Measurements from ENCODE around the gene CPED1. TPM values are rescaled to one million over a fixed set of nuclear protein-coding genes. Genes with fewer than 3 reads are reported as not detected.

The CPED1 gene
- total and polyA plus RNA-seq, 4 experiments from 2014 or later, result 0.32 TPM; not detected in 3

GRCh38 chr7:121020249-121020988 is 31.9 kb downstream of the CPED1 start:
- Histone ChIP-seq H3K27ac (ENCODE audit: low read depth, low read length) (no peak overlapping the region), H3K9me3 (ENCODE audit: control insufficient read depth in 1 of 2, low read length in 2 of 2) (no peaks in the 10 kb centered on the region), H3K4me1 (ENCODE audit: insufficient read depth, low read length) (no peaks in the 10 kb centered on the region), H3K4me3 (ENCODE audit: low read length in 2 of 2) (no peak overlapping the region), H3K27me3 (ENCODE audit: insufficient read depth, low read length) (no peaks in the 10 kb centered on the region), H3K36me3 (ENCODE audit: insufficient read depth, low read length) (no peaks in the 10 kb centered on the region)
- H3K27me3 Mint-ChIP-seq, result peaks cover 0 to 4% of the 10 kb centered on the region in 2 donors
- DNase-seq, result no peak
- no peaks in the 10 kb centered on the region for H3K36me3 Mint-ChIP-seq
- no peak overlapping the region for H3K4me3 Mint-ChIP-seq
- H3K9me3 Mint-ChIP-seq, result no peaks in the 10 kb centered on the region
- no peaks in the 10 kb centered on the region for H3K4me1 Mint-ChIP-seq
- H3K27ac Mint-ChIP-seq, result no peak overlapping the region
- ChIA-PET POLR2A (ENCODE audit: partially characterized antibody) (no interaction called here), CTCF (ENCODE audit: partially characterized antibody) (no interaction called here)
- intact Hi-C loops (cut with micrococcal nuclease), result no loop called here

GRCh38 chr7:121020989-121021969 is 32.8 kb downstream of the CPED1 start:
- H3K27me3 ChIP-seq (ENCODE audit: insufficient read depth, low read length), result no peaks in the 10 kb centered on the region
- no peak overlapping the region for H3K27ac ChIP-seq (ENCODE audit: low read depth, low read length)
- H3K9me3 ChIP-seq (ENCODE audit: control insufficient read depth in 1 of 2, low read length in 2 of 2), result no peaks in the 10 kb centered on the region
- H3K4me1 ChIP-seq (ENCODE audit: insufficient read depth, low read length), result no peaks in the 10 kb centered on the region
- ChIA-PET CTCF (ENCODE audit: partially characterized antibody) (no interaction called here), POLR2A (ENCODE audit: partially characterized antibody) (no interaction called here)
- no peak overlapping the region for H3K4me3 Mint-ChIP-seq
- H3K27ac Mint-ChIP-seq, result no peak overlapping the region
- DNase-seq, result no peak
- H3K27me3 Mint-ChIP-seq, result peaks cover 9% of the 10 kb centered on the region in 2 donors
- no peaks in the 10 kb centered on the region for H3K36me3 Mint-ChIP-seq
- no peaks in the 10 kb centered on the region for H3K9me3 Mint-ChIP-seq
- H3K4me3 ChIP-seq (ENCODE audit: low read length in 2 of 2), result no peak overlapping the region
- H3K4me1 Mint-ChIP-seq, result no peaks in the 10 kb centered on the region
- intact Hi-C loops (cut with micrococcal nuclease), result no loop called here
- H3K36me3 ChIP-seq (ENCODE audit: insufficient read depth, low read length), result no peaks in the 10 kb centered on the region

- Histone ChIP-seq H3K27me3 (ENCODE audit: insufficient read depth, low read length) (no peaks in the 10 kb centered on the region), H3K4me1 (ENCODE audit: insufficient read depth, low read length) (no peaks in the 10 kb centered on the region), H3K36me3 (ENCODE audit: insufficient read depth, low read length) (no peaks in the 10 kb centered on the region), H3K4me3 (ENCODE audit: low read length in 2 of 2) (no peak overlapping the region), H3K9me3 (ENCODE audit: control insufficient read depth in 1 of 2, low read length in 2 of 2) (no peaks in the 10 kb centered on the region), H3K27ac (ENCODE audit: low read depth, low read length) (no peak overlapping the region)
- Mint-ChIP-seq H3K27ac (no peak overlapping the region), H3K9me3 (no peaks in the 10 kb centered on the region), H3K27me3 (peaks cover 6 to 10% of the 10 kb centered on the region in 2 donors), H3K4me1 (no peaks in the 10 kb centered on the region), H3K36me3 (no peaks in the 10 kb centered on the region), H3K4me3 (no peak overlapping the region)
- CTCF ChIA-PET (ENCODE audit: partially characterized antibody), result no interaction called here
- DNase-seq, result no peak
- intact Hi-C loops (cut with micrococcal nuclease), result no loop called here
- POLR2A ChIA-PET (ENCODE audit: partially characterized antibody), result no interaction called here
These were observed 34.7 kb downstream of the CPED1 start for GRCh38 chr7:121023194-121023593.

- H3K4me1 ChIP-seq (ENCODE audit: insufficient read depth, low read length), result no peaks in the 10 kb centered on the region
- intact Hi-C loops (cut with micrococcal nuclease), result no loop called here
- no peaks in the 10 kb centered on the region for H3K36me3 ChIP-seq (ENCODE audit: insufficient read depth, low read length)
- no peak overlapping the region for H3K4me3 ChIP-seq (ENCODE audit: low read length in 2 of 2)
- no peak overlapping the region for H3K27ac ChIP-seq (ENCODE audit: low read depth, low read length)
- CTCF ChIA-PET (ENCODE audit: partially characterized antibody), result interaction anchor here (1.2 kb wide), 1 partner anchor 11 kb away, joined by 3 read pairs; no protein-coding TSS in a partner anchor
- POLR2A ChIA-PET (ENCODE audit: partially characterized antibody), result no interaction called here
- H3K27ac Mint-ChIP-seq, result no peak overlapping the region
- H3K9me3 Mint-ChIP-seq, result no peaks in the 10 kb centered on the region
- H3K27me3 ChIP-seq (ENCODE audit: insufficient read depth, low read length), result no peaks in the 10 kb centered on the region
- peaks cover 8 to 10% of the 10 kb centered on the region in 2 donors for H3K27me3 Mint-ChIP-seq
- no peaks in the 10 kb centered on the region for H3K4me1 Mint-ChIP-seq
- H3K4me3 Mint-ChIP-seq, result no peak overlapping the region
- H3K36me3 Mint-ChIP-seq, result no peaks in the 10 kb centered on the region
- no peaks in the 10 kb centered on the region for H3K9me3 ChIP-seq (ENCODE audit: control insufficient read depth in 1 of 2, low read length in 2 of 2)
- DNase-seq, result no peak
These were observed 35.4 kb downstream of the CPED1 start for GRCh38 chr7:121023683-121024511.

DNA sequence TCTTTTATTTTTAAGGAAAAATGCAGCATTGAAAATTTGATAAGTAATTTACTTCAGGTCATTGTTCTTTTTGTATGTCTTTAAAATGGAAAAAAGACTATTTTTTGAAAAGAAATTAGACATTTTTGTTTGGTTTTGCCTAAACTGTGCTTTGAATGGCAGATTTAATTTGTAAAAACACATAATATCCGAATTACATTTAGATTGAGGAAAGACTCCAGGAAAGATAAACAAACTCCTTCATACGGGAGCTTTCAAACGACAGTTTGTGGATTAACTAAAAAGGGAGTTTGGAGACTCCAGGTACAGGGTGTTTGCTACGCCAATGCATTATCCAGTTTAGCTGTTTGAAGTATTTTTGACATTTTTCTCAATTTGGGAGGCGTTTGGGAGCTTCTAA is 36.1 kb downstream of the CPED1 start:
- Histone ChIP-seq H3K4me1 (ENCODE audit: insufficient read depth, low read length) (no peaks in the 10 kb centered on the region), H3K36me3 (ENCODE audit: insufficient read depth, low read length) (no peaks in the 10 kb centered on the region), H3K27me3 (ENCODE audit: insufficient read depth, low read length) (no peaks in the 10 kb centered on the region), H3K9me3 (ENCODE audit: control insufficient read depth in 1 of 2, low read length in 2 of 2) (no peaks in the 10 kb centered on the region), H3K27ac (ENCODE audit: low read depth, low read length) (no peak overlapping the region), H3K4me3 (ENCODE audit: low read length in 2 of 2) (no peak overlapping the region)
- H3K9me3 Mint-ChIP-seq, result no peaks in the 10 kb centered on the region
- no peaks in the 10 kb centered on the region for H3K36me3 Mint-ChIP-seq
- intact Hi-C loops (cut with micrococcal nuclease), result no loop called here
- H3K4me3 Mint-ChIP-seq, result no peak overlapping the region
- H3K27ac Mint-ChIP-seq, result no peak overlapping the region
- no peaks in the 10 kb centered on the region for H3K4me1 Mint-ChIP-seq
- ChIA-PET CTCF (ENCODE audit: partially characterized antibody) (interaction anchor here (1.2 kb wide), 1 partner anchor 10 kb away, joined by 3 read pairs; no protein-coding TSS in a partner anchor), POLR2A (ENCODE audit: partially characterized antibody) (no interaction called here)
- H3K27me3 Mint-ChIP-seq, result peaks cover 10 to 11% of the 10 kb centered on the region in 2 donors
- no peak for DNase-seq

- Mint-ChIP-seq H3K27me3 (peaks cover 11 to 12% of the 10 kb centered on the region in 2 donors), H3K4me1 (no peaks in the 10 kb centered on the region), H3K27ac (no peak overlapping the region), H3K9me3 (no peaks in the 10 kb centered on the region), H3K36me3 (no peaks in the 10 kb centered on the region), H3K4me3 (no peak overlapping the region)
- CTCF ChIA-PET (ENCODE audit: partially characterized antibody), result no interaction called here
- Histone ChIP-seq H3K4me1 (ENCODE audit: insufficient read depth, low read length) (no peaks in the 10 kb centered on the region), H3K27ac (ENCODE audit: low read depth, low read length) (no peak overlapping the region), H3K9me3 (ENCODE audit: control insufficient read depth in 1 of 2, low read length in 2 of 2) (no peaks in the 10 kb centered on the region), H3K4me3 (ENCODE audit: low read length in 2 of 2) (no peak overlapping the region), H3K36me3 (ENCODE audit: insufficient read depth, low read length) (no peaks in the 10 kb centered on the region), H3K27me3 (ENCODE audit: insufficient read depth, low read length) (no peaks in the 10 kb centered on the region)
- intact Hi-C loops (cut with micrococcal nuclease), result no loop called here
- POLR2A ChIA-PET (ENCODE audit: partially characterized antibody), result no interaction called here
- no peak for DNase-seq
These were observed 37.6 kb downstream of the CPED1 start for GRCh38 chr7:121026159-121026558.
